HG03039 (cell line): ENCODE measurements around the gene ULBP1.
"Not testable (repeated sequence)": the region's sequence is repeated elsewhere in the genome, so short reads cannot be mapped to it uniquely, and the experiment has no call there.

ENCODE experiments used
- ATAC-seq: cut with Tn5 transposase; IDR thresholded peaks from one replicate; pipeline ENCODE4 v1.9.1; 2021; ENCODE audit warnings: mild to moderate bottlenecking, moderate library complexity; ENCODE audit not compliant: unreplicated experiment

The ULBP1 gene

GRCh38 chr6:150003599-150003998 is 39.9 kb downstream of the ULBP1 start:
- not testable (repeated sequence) for ATAC-seq

GRCh38 chr6:150004101-150004782 is 40.5 kb downstream of the ULBP1 start:
- no peak for ATAC-seq

GRCh38 chr6:150004783-150005717 is 41.3 kb downstream of the ULBP1 start:
- ATAC-seq: peak; percentile 59

- ATAC-seq: no peak
These were observed 42.3 kb downstream of the ULBP1 start for GRCh38 chr6:150005761-150006651.

- ATAC-seq: no peak
These were observed 43.3 kb downstream of the ULBP1 start for GRCh38 chr6:150006961-150007464.

GRCh38 chr6:150008588-150008987 is 44.8 kb downstream of the ULBP1 start:
- ATAC-seq: no peak

- ATAC-seq: not testable (repeated sequence)
These were observed 49.4 kb downstream of the ULBP1 start for GRCh38 chr6:150012846-150013784.

GRCh38 chr6:150013785-150014622 is 50.3 kb downstream of the ULBP1 start:
- ATAC-seq: not testable (repeated sequence)

GRCh38 chr6:150014623-150015280 is 51.0 kb downstream of the ULBP1 start:
- not testable (repeated sequence) for ATAC-seq

- not testable (repeated sequence) for ATAC-seq
These were observed 51.7 kb downstream of the ULBP1 start for GRCh38 chr6:150015281-150016001.

- no peak for ATAC-seq
These were observed 52.8 kb downstream of the ULBP1 start for GRCh38 chr6:150016324-150017185.

- not testable (repeated sequence) for ATAC-seq
These were observed 53.4 kb downstream of the ULBP1 start for GRCh38 chr6:150017186-150017521.

GRCh38 chr6:150018846-150019580 is 55.3 kb downstream of the ULBP1 start:
- ATAC-seq: no peak

- not testable (repeated sequence) for ATAC-seq
These were observed 58.1 kb downstream of the ULBP1 start for GRCh38 chr6:150021870-150022269.
